Trophoblast cell (in vitro differentiated cells and primary cell): ENCODE data around the gene RHBDL1.

Source experiments
- DNase-seq, 2 donors: peaks; one replicate each; pipeline ENCODE4 v3.0.0-alpha.2; 2016
- H2AFZ ChIP-seq: 2 replicates; pipeline ENCODE4 v1.6.1; 2013; ENCODE audit warnings: low read length, moderate library complexity, mild to moderate bottlenecking; ENCODE audit not compliant: insufficient read depth, poor library complexity
- H2AK5ac ChIP-seq: 2 replicates; pipeline ENCODE4 v1.6.1; 2013; ENCODE audit warnings: mild to moderate bottlenecking, low read length
- H2BK120ac ChIP-seq: 2 replicates; pipeline ENCODE4 v1.6.1; 2013; ENCODE audit warnings: low read length, mild to moderate bottlenecking, moderate library complexity; ENCODE audit not compliant: insufficient read depth, poor library complexity
- H2BK12ac ChIP-seq: 2 replicates; pipeline ENCODE4 v1.6.1; 2013; ENCODE audit warnings: mild to moderate bottlenecking, low read length, moderate library complexity
- H2BK5ac ChIP-seq: 2 replicates; pipeline ENCODE4 v1.6.1; 2013; ENCODE audit warnings: low read length, low read depth, moderate library complexity, mild to moderate bottlenecking; ENCODE audit not compliant: poor library complexity
- H3K14ac ChIP-seq: 2 replicates; pipeline ENCODE4 v1.6.1; 2013; ENCODE audit warnings: mild to moderate bottlenecking, low read length
- H3K18ac ChIP-seq: 2 replicates; pipeline ENCODE4 v1.6.1; 2013; ENCODE audit warnings: mild to moderate bottlenecking, low read length
- H3K23ac ChIP-seq: 2 replicates; pipeline ENCODE4 v1.6.1; 2013; ENCODE audit warnings: low read length
- H3K27ac ChIP-seq: 2 replicates; pipeline ENCODE4 v1.5.1; 2013; ENCODE audit warnings: low read depth, mild to moderate bottlenecking, inconsistent platforms, low read length, moderate library complexity
- H3K27me3 ChIP-seq: 2 replicates; pipeline ENCODE4 v1.6.1; 2013; ENCODE audit warnings: inconsistent platforms, mild to moderate bottlenecking, low read length, moderate library complexity; ENCODE audit not compliant: insufficient read depth
- H3K36me3 ChIP-seq, 2 experiments: 1 replicate in 1 of 2; 2 replicates in 1 of 2; pipeline ENCODE4 v1.6.1; 2013; ENCODE audit warnings: low read length in 2 of 2, mild to moderate bottlenecking in 2 of 2, moderate library complexity in 1 of 2; ENCODE audit not compliant: insufficient read depth in 2 of 2, control insufficient read depth in 1 of 2
- H3K4ac ChIP-seq: 2 replicates; pipeline ENCODE4 v1.6.1; 2013; ENCODE audit warnings: low read depth, mild to moderate bottlenecking, low read length, moderate library complexity
- H3K4me1 ChIP-seq, 2 experiments: 1 replicate in 1 of 2; 2 replicates in 1 of 2; pipeline ENCODE4 v1.6.1; 2013; ENCODE audit warnings: low read length in 2 of 2, mild to moderate bottlenecking in 2 of 2, moderate library complexity in 1 of 2; ENCODE audit not compliant: insufficient read depth in 2 of 2, control insufficient read depth in 1 of 2
- H3K4me2 ChIP-seq: 2 replicates; pipeline ENCODE4 v1.6.1; 2013; ENCODE audit warnings: inconsistent platforms, mild to moderate bottlenecking, low read length, moderate library complexity
- H3K4me3 ChIP-seq: 2 replicates; pipeline ENCODE4 v1.5.1; 2013; ENCODE audit warnings: mild to moderate bottlenecking, low read depth, low read length, inconsistent platforms
- H3K79me1 ChIP-seq: one replicate; pipeline ENCODE4 v1.6.1; 2013; ENCODE audit warnings: low read length
- H3K79me2 ChIP-seq: 2 replicates; pipeline ENCODE4 v1.6.1; 2013; ENCODE audit warnings: low read length, mild to moderate bottlenecking; ENCODE audit not compliant: control insufficient read depth, insufficient read depth, poor library complexity
- H3K9ac ChIP-seq: 2 replicates; pipeline ENCODE4 v1.6.1; 2013; ENCODE audit warnings: mild to moderate bottlenecking, low read length
- H3K9me3 ChIP-seq: 2 replicates; pipeline ENCODE4 v1.6.1; 2013; ENCODE audit warnings: low read depth, mild to moderate bottlenecking, control low read depth, inconsistent platforms, low read length; ENCODE audit not compliant: insufficient read depth
- H4K12ac ChIP-seq: 2 replicates; pipeline ENCODE4 v1.6.1; 2013; ENCODE audit warnings: low read depth, mild to moderate bottlenecking, low read length, moderate library complexity
- H4K8ac ChIP-seq: 2 replicates; pipeline ENCODE4 v1.6.1; 2013; ENCODE audit warnings: low read depth, mild to moderate bottlenecking, low read length, moderate library complexity
- H4K91ac ChIP-seq: one replicate; pipeline ENCODE4 v1.6.1; 2013; ENCODE audit warnings: low read depth, mild to moderate bottlenecking, low read length, moderate library complexity
- WGBS: extraction: QIAGEN DNeasy Blood & Tissue Kit; methylation state at CpG from one replicate; pipeline ENCODE4 v1.1.7; 2013; ENCODE audit warnings: missing lambda C conversion rate; ENCODE audit not compliant: insufficient read length, insufficient coverage; ENCODE audit errors: extremely low coverage; 5-methylcytosine and 5-hydroxymethylcytosine counted together

RHBDL1 gene

GRCh38 chr16:648071-648780 is 27.2 kb upstream of the RHBDL1 start:
- peak overlapping the region; percentile 7 for H2AFZ ChIP-seq
- H4K12ac ChIP-seq: peak overlapping the region; percentile 68
- peak overlapping the region; percentile 62 for H4K8ac ChIP-seq
- H3K27me3 ChIP-seq: no peaks in the 10 kb centered on the region
- no peak for DNase-seq
- H3K9ac ChIP-seq: peak overlapping the region; percentile 72
- peak overlapping the region; percentile 8 for H2BK120ac ChIP-seq
- H3K4ac ChIP-seq: peak overlapping the region; percentile 31
- peaks cover 6 to 13% of the 10 kb centered on the region in 2 experiments for H3K36me3 ChIP-seq
- peaks cover 6% of the 10 kb centered on the region for H3K79me2 ChIP-seq
- H2BK5ac ChIP-seq: peak overlapping the region; percentile 37
- H3K27ac ChIP-seq: peak overlapping the region; percentile 4
- no peak overlapping the region for H2BK12ac ChIP-seq
- peak overlapping the region; percentile 65 for H3K14ac ChIP-seq
- peak overlapping the region; percentile 57 for H3K18ac ChIP-seq
- peaks cover 8 to 19% of the 10 kb centered on the region in 2 experiments for H3K4me1 ChIP-seq
- H3K23ac ChIP-seq: no peak overlapping the region
- H3K4me3 ChIP-seq: peak overlapping the region; percentile 67
- peak overlapping the region; percentile 95 for H3K4me2 ChIP-seq
- WGBS: no CpG with 5 or more reads among the region's 24 CpGs
- H4K91ac ChIP-seq: peak overlapping the region; percentile 81
- peaks cover 1% of the 10 kb centered on the region for H3K9me3 ChIP-seq
- peaks cover 11% of the 10 kb centered on the region for H3K79me1 ChIP-seq
- peak overlapping the region; percentile 27 for H2AK5ac ChIP-seq

GRCh38 chr16:648781-649589 is 26.5 kb upstream of the RHBDL1 start, which contains the start of gene WDR90:
Gene WDR90 (plus strand): TSS chr16:649365. CDS start chr16:649417, 52 bp downstream.
- H3K27me3 ChIP-seq: no peaks in the 10 kb centered on the region
- peak within 1 kb of the TSS; percentile 95 for H3K4me2 ChIP-seq
- H3K18ac ChIP-seq: peak within 1 kb of the TSS; percentile 57
- DNase-seq: peak; percentile 88 to 94
- no CpG with 5 or more reads among the region's 91 CpGs for whole genome bisulfite sequencing
- peak within 1 kb of the TSS; percentile 72 for H3K9ac ChIP-seq
- H2AFZ ChIP-seq: peak within 1 kb of the TSS; percentile 37
- no peak within 1 kb of the TSS for H2BK12ac ChIP-seq
- H3K4ac ChIP-seq: peak within 1 kb of the TSS; percentile 31
- peaks cover 8 to 19% of the 10 kb centered on the region in 2 experiments for H3K4me1 ChIP-seq
- no peaks in the 10 kb centered on the region for H3K9me3 ChIP-seq
- peaks cover 11% of the 10 kb centered on the region for H3K79me1 ChIP-seq
- H2BK5ac ChIP-seq: peak within 1 kb of the TSS; percentile 37
- no peak within 1 kb of the TSS for H3K23ac ChIP-seq
- peak within 1 kb of the TSS; percentile 68 for H4K12ac ChIP-seq
- peak within 1 kb of the TSS; percentile 67 for H3K4me3 ChIP-seq
- H3K36me3 ChIP-seq: peaks cover 10 to 20% of the 10 kb centered on the region in 2 experiments
- H2AK5ac ChIP-seq: peak within 1 kb of the TSS; percentile 27
- H3K14ac ChIP-seq: peak within 1 kb of the TSS; percentile 65
- peak within 1 kb of the TSS; percentile 4 for H3K27ac ChIP-seq
- peaks cover 6% of the 10 kb centered on the region for H3K79me2 ChIP-seq
- H4K91ac ChIP-seq: peak within 1 kb of the TSS; percentile 81
- H4K8ac ChIP-seq: peak within 1 kb of the TSS; percentile 64
- peak within 1 kb of the TSS; percentile 54 for H2BK120ac ChIP-seq

GRCh38 chr16:649631-650030 is 25.8 kb upstream of the RHBDL1 start:
- H2AK5ac ChIP-seq: no peak overlapping the region

GRCh38 chr16:651844-652243 is 23.6 kb upstream of the RHBDL1 start:
- no peak overlapping the region for H2BK5ac ChIP-seq
- no peak for DNase-seq

More at GRCh38 chr16:649631-650030, 25.8 kb upstream of the RHBDL1 start:
- H3K4me3 ChIP-seq: peak overlapping the region; percentile 67
- no peak overlapping the region for H3K4ac ChIP-seq
- H3K23ac ChIP-seq: no peak overlapping the region
- H2BK12ac ChIP-seq: no peak overlapping the region
- DNase-seq: no peak
- H4K8ac ChIP-seq: peak overlapping the region; percentile 64
- H3K79me1 ChIP-seq: peaks cover 11% of the 10 kb centered on the region
- H3K36me3 ChIP-seq: peaks cover 10 to 22% of the 10 kb centered on the region in 2 experiments
- no peaks in the 10 kb centered on the region for H3K27me3 ChIP-seq
- peak overlapping the region; percentile 95 for H3K4me2 ChIP-seq
- H2BK120ac ChIP-seq: no peak overlapping the region
- peak overlapping the region; percentile 26 for H3K18ac ChIP-seq
- peaks cover 8 to 19% of the 10 kb centered on the region in 2 experiments for H3K4me1 ChIP-seq
- H3K9me3 ChIP-seq: no peaks in the 10 kb centered on the region
- H3K9ac ChIP-seq: peak overlapping the region; percentile 69
- peak overlapping the region; percentile 36 for H4K12ac ChIP-seq
- H2AFZ ChIP-seq: peak overlapping the region; percentile 37
- H2BK5ac ChIP-seq: peak overlapping the region; percentile 14
- H3K14ac ChIP-seq: peak overlapping the region; percentile 42
- WGBS: no CpG with 5 or more reads among the region's 44 CpGs
- no peak overlapping the region for H3K27ac ChIP-seq
- peaks cover 6% of the 10 kb centered on the region for H3K79me2 ChIP-seq
- H4K91ac ChIP-seq: peak overlapping the region; percentile 69

More at GRCh38 chr16:651844-652243, 23.6 kb upstream of the RHBDL1 start:
- Histone ChIP-seq H3K4me3 (no peak overlapping the region), H3K14ac (no peak overlapping the region), H3K27me3 (no peaks in the 10 kb centered on the region), H3K18ac (no peak overlapping the region), H3K23ac (no peak overlapping the region), H3K4me2 (no peak overlapping the region), H4K91ac (no peak overlapping the region), H3K79me1 (peaks cover 11% of the 10 kb centered on the region), H2AFZ (no peak overlapping the region), H3K4me1 (peaks cover 8 to 9% of the 10 kb centered on the region in 2 experiments), H2BK12ac (no peak overlapping the region), H4K12ac (no peak overlapping the region), H3K9me3 (no peaks in the 10 kb centered on the region), H3K27ac (no peak overlapping the region), H3K9ac (no peak overlapping the region), H4K8ac (no peak overlapping the region), H3K79me2 (peaks cover 6% of the 10 kb centered on the region), H2BK120ac (no peak overlapping the region), H3K4ac (no peak overlapping the region), H2AK5ac (no peak overlapping the region), H3K36me3 (peaks cover 27 to 35% of the 10 kb centered on the region in 2 experiments)
- WGBS: no CpG with 5 or more reads among the region's 22 CpGs
